ENCODE data around the gene STRIP1. TPM values are rescaled to one million over a fixed set of nuclear protein-coding genes. Genes with fewer than 3 reads are reported as not detected.

STRIP1 gene
- polyA plus RNA-seq, 1 of the 3 experiments (the other 2 are of a cell fraction), result 34.6 TPM

DNA sequence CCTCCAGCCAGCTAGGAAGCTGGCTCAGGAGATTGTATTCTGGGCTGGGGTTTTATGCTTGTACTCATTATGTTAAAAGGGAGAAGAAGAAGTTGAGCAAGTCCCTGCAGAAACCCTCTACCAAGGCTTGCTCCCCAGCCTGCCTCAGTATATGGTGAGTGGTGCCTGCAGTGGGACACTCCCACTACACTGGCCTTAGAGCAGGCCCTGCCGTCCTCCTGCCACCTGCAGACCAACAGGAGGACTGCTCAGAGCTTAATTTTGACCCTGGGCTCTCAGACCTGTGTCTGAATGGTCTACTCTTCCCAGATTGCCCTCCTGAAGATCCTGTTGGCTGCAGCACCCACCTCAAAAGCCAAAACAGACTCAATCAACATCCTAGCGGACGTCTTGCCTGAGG, 13.0 kb downstream of the STRIP1 start:
- H3K9me3 ChIP-seq, result no peaks in the 10 kb centered on the region
- TF ChIP-seq EP300 (IDR thresholded peaks at IDR 0.05; ENCODE audit: borderline replicate concordance in 1 of 2, low read depth in 1 of 2, low read length in 1 of 2) (no peak), YY1 (IDR thresholded peaks at IDR 0.05; ENCODE audit: low read depth) (no peak), GATA2 (CRISPR knock-in tag; IDR thresholded peaks at IDR 0.05) (no peak), TAF1 (IDR thresholded peaks at IDR 0.05; ENCODE audit: borderline replicate concordance, low read depth, low read length) (no peak), MEF2A (IDR thresholded peaks at IDR 0.05; ENCODE audit: borderline replicate concordance, low read depth) (no peak), RCOR1 (IDR thresholded peaks at IDR 0.05; ENCODE audit: low read length) (no peak), RAD21 (IDR thresholded peaks at IDR 0.05; ENCODE audit: low read length) (no peak), GABPA (IDR thresholded peaks at IDR 0.05; ENCODE audit: low read depth) (no peak), RFX5 (IDR thresholded peaks at IDR 0.05; ENCODE audit: low read length) (no peak), SIN3A (IDR thresholded peaks at IDR 0.05; ENCODE audit: borderline replicate concordance, low read depth, low read length) (no peak), TEAD4 (IDR thresholded peaks at IDR 0.05; ENCODE audit: borderline replicate concordance, insufficient read depth) (no peak)
- TF ChIP-seq, protein P1, sequence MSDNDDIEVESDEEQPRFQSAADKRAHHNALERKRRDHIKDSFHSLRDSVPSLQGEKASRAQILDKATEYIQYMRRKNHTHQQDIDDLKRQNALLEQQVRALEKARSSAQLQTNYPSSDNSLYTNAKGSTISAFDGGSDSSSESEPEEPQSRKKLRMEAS (IDR thresholded peaks at IDR 0.05; ENCODE audit: low read depth), result no peak
- TF ChIP-seq, protein P2, sequence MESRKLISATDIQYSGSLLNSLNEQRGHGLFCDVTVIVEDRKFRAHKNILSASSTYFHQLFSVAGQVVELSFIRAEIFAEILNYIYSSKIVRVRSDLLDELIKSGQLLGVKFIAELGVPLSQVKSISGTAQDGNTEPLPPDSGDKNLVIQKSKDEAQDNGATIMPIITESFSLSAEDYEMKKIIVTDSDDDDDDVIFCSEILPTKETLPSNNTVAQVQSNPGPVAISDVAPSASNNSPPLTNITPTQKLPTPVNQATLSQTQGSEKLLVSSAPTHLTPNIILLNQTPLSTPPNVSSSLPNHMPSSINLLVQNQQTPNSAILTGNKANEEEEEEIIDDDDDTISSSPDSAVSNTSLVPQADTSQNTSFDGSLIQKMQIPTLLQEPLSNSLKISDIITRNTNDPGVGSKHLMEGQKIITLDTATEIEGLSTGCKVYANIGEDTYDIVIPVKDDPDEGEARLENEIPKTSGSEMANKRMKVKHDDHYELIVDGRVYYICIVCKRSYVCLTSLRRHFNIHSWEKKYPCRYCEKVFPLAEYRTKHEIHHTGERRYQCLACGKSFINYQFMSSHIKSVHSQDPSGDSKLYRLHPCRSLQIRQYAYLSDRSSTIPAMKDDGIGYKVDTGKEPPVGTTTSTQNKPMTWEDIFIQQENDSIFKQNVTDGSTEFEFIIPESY (IDR thresholded peaks at IDR 0.05; ENCODE audit: borderline replicate concordance, low read depth), result no peak
- TF ChIP-seq, protein P3, sequence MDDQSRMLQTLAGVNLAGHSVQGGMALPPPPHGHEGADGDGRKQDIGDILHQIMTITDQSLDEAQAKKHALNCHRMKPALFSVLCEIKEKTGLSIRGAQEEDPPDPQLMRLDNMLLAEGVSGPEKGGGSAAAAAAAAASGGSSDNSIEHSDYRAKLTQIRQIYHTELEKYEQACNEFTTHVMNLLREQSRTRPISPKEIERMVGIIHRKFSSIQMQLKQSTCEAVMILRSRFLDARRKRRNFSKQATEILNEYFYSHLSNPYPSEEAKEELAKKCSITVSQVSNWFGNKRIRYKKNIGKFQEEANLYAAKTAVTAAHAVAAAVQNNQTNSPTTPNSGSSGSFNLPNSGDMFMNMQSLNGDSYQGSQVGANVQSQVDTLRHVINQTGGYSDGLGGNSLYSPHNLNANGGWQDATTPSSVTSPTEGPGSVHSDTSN (IDR thresholded peaks at IDR 0.05), result no peak
- TF ChIP-seq, protein P4, sequence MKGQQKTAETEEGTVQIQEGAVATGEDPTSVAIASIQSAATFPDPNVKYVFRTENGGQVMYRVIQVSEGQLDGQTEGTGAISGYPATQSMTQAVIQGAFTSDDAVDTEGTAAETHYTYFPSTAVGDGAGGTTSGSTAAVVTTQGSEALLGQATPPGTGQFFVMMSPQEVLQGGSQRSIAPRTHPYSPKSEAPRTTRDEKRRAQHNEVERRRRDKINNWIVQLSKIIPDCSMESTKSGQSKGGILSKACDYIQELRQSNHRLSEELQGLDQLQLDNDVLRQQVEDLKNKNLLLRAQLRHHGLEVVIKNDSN (IDR thresholded peaks at IDR 0.05; ENCODE audit: borderline replicate concordance, low read depth), result no peak
- H3K27ac ChIP-seq (ENCODE audit: low read depth in 2 of 2, low read length in 1 of 2), result no peak overlapping the region; a peak in 1 of 4 replicates
- POLR2A ChIA-PET, result interaction anchor here (0.6 to 1.0 kb wide), 2 partner anchors 17 to 54 kb away, joined by 3 read pairs; no protein-coding TSS in a partner anchor
- no peak overlapping the region for H3K4me3 ChIP-seq (ENCODE audit: low read depth in 2 of 2, low read length in 1 of 2)
- H3K4me2 ChIP-seq, result no peak overlapping the region
- no peaks in the 10 kb centered on the region for H3K79me2 ChIP-seq (ENCODE audit: insufficient read depth)
- DNase-seq, result no peak
- peaks cover 66 to 94% of the 10 kb centered on the region in 2 experiments for H3K36me3 ChIP-seq (replicated peaks in 1 of 2; ENCODE audit: control insufficient read depth in 1 of 2, insufficient read depth in 2 of 2, low read length in 1 of 2)
- H2AFZ ChIP-seq (ENCODE audit: low read depth), result no peak overlapping the region
- no peak overlapping the region for H3K9ac ChIP-seq
- no peaks in the 10 kb centered on the region for H3K9me2 ChIP-seq
- H4K20me1 ChIP-seq (ENCODE audit: insufficient read depth), result no peaks in the 10 kb centered on the region
- CTCF ChIA-PET, result interaction anchor here (0.6 to 42.0 kb wide), 8 partner anchors 13 to 568 kb away, joined by 3 to 1768 read pairs (median 6); partner anchors contain the start of gene UBL4B
- H3K4me1 ChIP-seq (ENCODE audit: control insufficient read depth in 1 of 2, insufficient read depth in 2 of 2, low read depth in 1 of 2, low read length in 1 of 2), result peaks cover 11 to 32% of the 10 kb centered on the region in 2 experiments; a peak in 1 of 4 replicates
- H3K27me3 ChIP-seq (ENCODE audit: insufficient read depth), result no peaks in the 10 kb centered on the region
- peaks cover 8% of the 10 kb centered on the region for H3F3A ChIP-seq (replicated peaks; ENCODE audit: insufficient read depth)
- WGBS (ENCODE audit: low lambda C conversion rate), result 92% methylated on average over 3 of the region's 3 CpGs
